Measurements from ENCODE around the gene NGLY1.

- TF ChIP-seq SIN3A (conservative IDR thresholded peaks at IDR 0.05 in 1 of 2, IDR thresholded peaks at IDR 0.05 in 1 of 2; ENCODE audit: low read depth in 1 of 2, low read length in 2 of 2): no peak
- no peak for TF ChIP-seq POU5F1 (IDR thresholded peaks at IDR 0.05; ENCODE audit: low read depth, low read length)
- no peak for TF ChIP-seq CEBPB (IDR thresholded peaks at IDR 0.05; ENCODE audit: low read depth, low read length)
- TF ChIP-seq CTCF (IDR thresholded peaks at IDR 0.05; ENCODE audit: control extremely low read depth in 1 of 3, insufficient read depth in 1 of 3, low read depth in 1 of 3, low read length in 3 of 3): no peak
- TF ChIP-seq EP300 (IDR thresholded peaks at IDR 0.05; ENCODE audit: borderline replicate concordance in 1 of 2, low read depth in 2 of 2, low read length in 2 of 2): no peak
- no peak for TF ChIP-seq RAD21 (IDR thresholded peaks at IDR 0.05 in 1 of 2, conservative IDR thresholded peaks at IDR 0.05 in 1 of 2; ENCODE audit: low read depth in 2 of 2, low read length in 2 of 2)
- TF ChIP-seq RFX5 (IDR thresholded peaks at IDR 0.05; ENCODE audit: borderline replicate concordance, low read depth, low read length): no peak
- TF ChIP-seq TCF12 (IDR thresholded peaks at IDR 0.05; ENCODE audit: low read depth, low read length): no peak
- no peak for TF ChIP-seq POLR2AphosphoS5 (IDR thresholded peaks at IDR 0.05; ENCODE audit: low read depth, low read length)
- no peak for TF ChIP-seq POLR2A (IDR thresholded peaks at IDR 0.05; ENCODE audit: control extremely low read depth in 1 of 2, low read depth in 2 of 2, low read length in 2 of 2)
- no peak for TF ChIP-seq SP1 (IDR thresholded peaks at IDR 0.05; ENCODE audit: low read depth, low read length)
Measured at GRCh38 chr3:25724948-25725645, 58.1 kb downstream of the NGLY1 start.
